Astrocyte (in vitro differentiated cells and primary cell): ENCODE measurements around the gene GMFB.

ENCODE experiments used
- EZH2 ChIP-seq: IDR thresholded peaks from 2 replicates; pipeline ENCODE4 v1.6.1; 2012; ENCODE audit warnings: mild to moderate bottlenecking, low read length, inconsistent platforms; ENCODE audit not compliant: insufficient read depth
- TF ChIP-seq, protein P1 (sequence below): IDR thresholded peaks from 2 replicates; pipeline ENCODE4 v1.5.1; 2011; ENCODE audit warnings: low read depth, mild to moderate bottlenecking, inconsistent platforms, low read length, moderate library complexity; ENCODE audit not compliant: insufficient read depth

DNA sequence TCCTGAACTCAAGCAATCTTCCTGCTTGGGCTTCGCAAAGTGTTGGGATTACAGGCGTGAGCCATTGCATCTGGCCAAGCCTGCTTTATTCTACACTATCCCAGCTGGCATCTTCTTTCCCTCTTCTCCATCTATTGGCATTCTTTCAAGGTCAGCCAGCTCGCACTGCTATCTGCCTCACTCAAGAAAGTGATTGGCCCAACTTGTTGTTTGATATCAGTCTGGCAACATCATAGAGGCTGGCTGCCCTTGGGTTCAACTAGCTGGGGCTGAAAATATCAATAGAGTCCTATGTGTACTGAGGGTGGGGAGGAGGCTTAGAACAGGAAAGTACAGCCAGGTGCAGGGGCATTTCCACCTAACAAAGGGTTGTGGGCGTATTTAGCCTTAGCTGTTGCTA is 17.1 kb downstream of the GMFB start:
- TF ChIP-seq, protein P1, sequence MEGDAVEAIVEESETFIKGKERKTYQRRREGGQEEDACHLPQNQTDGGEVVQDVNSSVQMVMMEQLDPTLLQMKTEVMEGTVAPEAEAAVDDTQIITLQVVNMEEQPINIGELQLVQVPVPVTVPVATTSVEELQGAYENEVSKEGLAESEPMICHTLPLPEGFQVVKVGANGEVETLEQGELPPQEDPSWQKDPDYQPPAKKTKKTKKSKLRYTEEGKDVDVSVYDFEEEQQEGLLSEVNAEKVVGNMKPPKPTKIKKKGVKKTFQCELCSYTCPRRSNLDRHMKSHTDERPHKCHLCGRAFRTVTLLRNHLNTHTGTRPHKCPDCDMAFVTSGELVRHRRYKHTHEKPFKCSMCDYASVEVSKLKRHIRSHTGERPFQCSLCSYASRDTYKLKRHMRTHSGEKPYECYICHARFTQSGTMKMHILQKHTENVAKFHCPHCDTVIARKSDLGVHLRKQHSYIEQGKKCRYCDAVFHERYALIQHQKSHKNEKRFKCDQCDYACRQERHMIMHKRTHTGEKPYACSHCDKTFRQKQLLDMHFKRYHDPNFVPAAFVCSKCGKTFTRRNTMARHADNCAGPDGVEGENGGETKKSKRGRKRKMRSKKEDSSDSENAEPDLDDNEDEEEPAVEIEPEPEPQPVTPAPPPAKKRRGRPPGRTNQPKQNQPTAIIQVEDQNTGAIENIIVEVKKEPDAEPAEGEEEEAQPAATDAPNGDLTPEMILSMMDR: no peak
- TF ChIP-seq EZH2: no peak
